ENCODE measurements around the gene SYNE4.
A peak's percentile ranks its signal among the peaks of the same experiment; 100 is the strongest.

The SYNE4 gene

GRCh38 chr19:36009220-36009619, 607 bp upstream of the SYNE4 start:
- peak; percentile 64 for DNase-seq (ENCODE audit: low read depth)
- H3K4me3 ChIP-seq (ENCODE audit: low read depth, low read length) = peak overlapping the region; percentile 50
- no peak for TF ChIP-seq CTCF (conservative IDR thresholded peaks at IDR 0.05; ENCODE audit: low read depth, low read length)

DNA sequence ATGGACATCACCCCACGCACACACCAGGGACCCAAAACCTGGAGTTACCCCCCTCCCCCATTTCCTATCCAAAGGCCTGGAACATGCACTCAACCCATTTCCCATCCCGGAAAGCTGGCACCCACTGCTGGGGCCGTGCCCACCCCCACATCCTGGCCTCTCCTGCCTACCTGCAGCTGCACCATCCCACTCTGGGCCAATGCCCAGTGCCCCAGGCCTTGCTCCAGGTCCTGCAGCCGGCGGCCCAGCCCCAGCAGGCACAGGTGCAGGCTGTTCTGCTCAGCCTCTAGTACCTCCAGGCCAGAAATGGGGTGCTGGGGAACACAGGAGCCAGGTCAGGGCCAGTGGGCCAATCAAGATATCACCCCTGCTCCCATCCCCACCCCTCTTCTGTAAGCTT, 1.7 kb downstream of the SYNE4 start:
- H3K4me3 ChIP-seq (ENCODE audit: low read depth, low read length) = no peak overlapping the region
- no peak for DNase-seq (ENCODE audit: low read depth)
- no peak for TF ChIP-seq CTCF (conservative IDR thresholded peaks at IDR 0.05; ENCODE audit: low read depth, low read length)

GRCh38 chr19:36003284-36003683, 5.3 kb downstream of the SYNE4 start:
- no peak for DNase-seq (ENCODE audit: low read depth)
- TF ChIP-seq CTCF (conservative IDR thresholded peaks at IDR 0.05; ENCODE audit: low read depth, low read length) = no peak
- no peak overlapping the region for H3K4me3 ChIP-seq (ENCODE audit: low read depth, low read length)

DNA sequence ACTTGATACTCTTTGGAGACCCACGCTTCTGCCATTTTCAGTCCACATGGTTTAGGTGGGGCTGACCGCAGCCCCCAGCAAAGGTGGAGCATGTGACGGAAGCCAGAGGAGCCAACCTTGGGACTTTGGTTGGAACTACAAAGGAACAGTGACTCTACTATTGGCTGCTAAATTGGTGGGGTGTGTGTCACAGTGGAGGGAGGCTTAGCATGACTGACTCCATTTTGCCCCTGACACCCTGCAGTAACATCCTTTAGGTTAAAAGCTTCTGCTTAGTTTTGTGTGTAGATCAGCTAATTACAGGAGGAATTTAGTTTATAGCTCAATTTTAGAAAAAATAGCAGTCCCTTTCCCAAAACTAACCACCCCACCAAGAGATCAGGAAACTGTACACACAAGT, 7.0 kb downstream of the SYNE4 start:
- TF ChIP-seq CTCF (conservative IDR thresholded peaks at IDR 0.05; ENCODE audit: low read depth, low read length) = no peak
- no peak overlapping the region for H3K4me3 ChIP-seq (ENCODE audit: low read depth, low read length)
- no peak for DNase-seq (ENCODE audit: low read depth)

GRCh38 chr19:35996777-35997176, 11.8 kb downstream of the SYNE4 start:
- H3K4me3 ChIP-seq (ENCODE audit: low read depth, low read length) = no peak overlapping the region
- no peak for DNase-seq (ENCODE audit: low read depth)
- no peak for TF ChIP-seq CTCF (conservative IDR thresholded peaks at IDR 0.05; ENCODE audit: low read depth, low read length)

- TF ChIP-seq CTCF (conservative IDR thresholded peaks at IDR 0.05; ENCODE audit: low read depth, low read length) = no peak
- DNase-seq (ENCODE audit: low read depth) = peak; percentile 95
- peak within 1 kb of the TSS; percentile 77 for H3K4me3 ChIP-seq (ENCODE audit: low read depth, low read length)
Measured at GRCh38 chr19:35995048-35995993, 13.3 kb downstream of the SYNE4 start, which contains the start of gene SDHAF1. Gene SDHAF1 (plus strand): TSS chr19:35995188. CDS start chr19:35995275, 87 bp downstream.

All from choroid plexus epithelial cell (primary cell).